Fibroblast of skin of right quadriceps (primary cell): Measurements from ENCODE around the gene DDX54.
"Not testable (repeated sequence)": the region's sequence is repeated elsewhere in the genome, so short reads cannot be mapped to it uniquely, and the experiment has no call there.

ENCODE experiments used
- DNase-seq: peaks from one replicate; pipeline ENCODE4 v3.0.0-alpha.2; 2013

Gene DDX54

GRCh38 chr12:113138826-113139225 lies 46.5 kb downstream of the DDX54 start:
- no peak for DNase-seq

- DNase-seq, result no peak
Measured at GRCh38 chr12:113137861-113138783, 47.2 kb downstream of the DDX54 start.

GRCh38 chr12:113136990-113137511 lies 48.2 kb downstream of the DDX54 start:
- DNase-seq, result no peak

GRCh38 chr12:113136128-113136989 lies 48.9 kb downstream of the DDX54 start:
- no peak for DNase-seq

GRCh38 chr12:113135178-113136127 lies 49.8 kb downstream of the DDX54 start, which contains the start of gene RASAL1:
TSS of gene RASAL1 (minus strand) at chr12:113135761. CDS start at chr12:113135462, 299 bp downstream.
- no peak for DNase-seq

GRCh38 chr12:113134521-113134951 lies 50.7 kb downstream of the DDX54 start:
- no peak for DNase-seq

- DNase-seq, result no peak
Measured at GRCh38 chr12:113134071-113134470, 51.2 kb downstream of the DDX54 start.

GRCh38 chr12:113133666-113134065 lies 51.6 kb downstream of the DDX54 start:
- DNase-seq, result no peak

- DNase-seq, result no peak
Measured at GRCh38 chr12:113133036-113133435, 52.2 kb downstream of the DDX54 start.

- DNase-seq, result no peak
Measured at GRCh38 chr12:113131556-113131955, 53.7 kb downstream of the DDX54 start.

- no peak for DNase-seq
Measured at GRCh38 chr12:113130457-113131135, 54.7 kb downstream of the DDX54 start.

GRCh38 chr12:113129664-113130456 lies 55.4 kb downstream of the DDX54 start:
- no peak for DNase-seq

GRCh38 chr12:113128802-113129663 lies 56.2 kb downstream of the DDX54 start:
- DNase-seq, result no peak

GRCh38 chr12:113127791-113128199 lies 57.5 kb downstream of the DDX54 start:
- DNase-seq, result no peak

GRCh38 chr12:113120670-113121370 lies 64.5 kb downstream of the DDX54 start:
- no peak for DNase-seq

GRCh38 chr12:113119980-113120669 lies 65.2 kb downstream of the DDX54 start:
- DNase-seq, result no peak

GRCh38 chr12:113118142-113118541 lies 67.1 kb downstream of the DDX54 start:
- DNase-seq, result no peak

GRCh38 chr12:113117684-113118083 lies 67.6 kb downstream of the DDX54 start:
- DNase-seq, result not testable (repeated sequence)
